SU-DHL-6 (cell line): ENCODE data around the gene TP73.

Experiments used
- CTCF ChIP-seq: fragments of 200-600 bp; sonication (generic); IDR thresholded peaks from one replicate; pipeline ENCODE4 v1.5.1; 2017; ENCODE audit warnings: antibody characterized with exemption, mild to moderate bottlenecking, low read length, moderate library complexity; ENCODE audit not compliant: insufficient read depth, poor library complexity, severe bottlenecking
- EZH2phosphoT487 ChIP-seq: fragments of 200-600 bp; sonication (generic), shearing (Covaris generic); conservative IDR thresholded peaks from 2 replicates; pipeline ENCODE4 v1.6.1; 2018; ENCODE audit warnings: mild to moderate bottlenecking, antibody characterized with exemption, low read length, moderate library complexity, mixed read lengths

DNA sequence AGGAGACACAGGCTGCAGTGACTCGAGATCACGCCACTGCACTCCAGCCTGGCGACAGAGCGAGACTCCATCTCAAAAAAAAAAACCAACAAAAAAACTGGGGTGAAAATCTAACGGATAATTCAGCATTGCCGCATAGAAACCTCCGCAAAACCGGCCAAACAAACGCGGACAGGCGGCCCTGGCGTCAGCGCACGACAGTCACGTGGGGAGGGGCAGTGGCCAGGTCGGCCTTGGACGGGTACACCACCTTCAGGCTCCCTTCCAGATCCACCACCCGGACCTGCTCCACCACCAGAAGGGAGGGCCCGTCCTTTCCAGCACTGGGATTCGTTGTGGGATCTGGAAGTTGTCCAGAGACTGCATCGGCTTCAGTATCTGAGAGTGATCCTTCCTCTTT lies 128.6 kb downstream of the TP73 start:
- no peak for TF ChIP-seq CTCF
- TF ChIP-seq EZH2phosphoT487: no peak
